ENCODE measurements around the gene MACROD2. TPM values are rescaled to one million over a fixed set of nuclear protein-coding genes. Genes with fewer than 3 reads are reported as not detected.
A peak's percentile ranks its signal among the peaks of the same experiment; 100 is the strongest.

MACROD2 gene
- total and polyA plus RNA-seq, 2 donors (not counting 1 experiment from before 2014, with no cell fraction given) = 5.3 to 6.7 TPM

DNA sequence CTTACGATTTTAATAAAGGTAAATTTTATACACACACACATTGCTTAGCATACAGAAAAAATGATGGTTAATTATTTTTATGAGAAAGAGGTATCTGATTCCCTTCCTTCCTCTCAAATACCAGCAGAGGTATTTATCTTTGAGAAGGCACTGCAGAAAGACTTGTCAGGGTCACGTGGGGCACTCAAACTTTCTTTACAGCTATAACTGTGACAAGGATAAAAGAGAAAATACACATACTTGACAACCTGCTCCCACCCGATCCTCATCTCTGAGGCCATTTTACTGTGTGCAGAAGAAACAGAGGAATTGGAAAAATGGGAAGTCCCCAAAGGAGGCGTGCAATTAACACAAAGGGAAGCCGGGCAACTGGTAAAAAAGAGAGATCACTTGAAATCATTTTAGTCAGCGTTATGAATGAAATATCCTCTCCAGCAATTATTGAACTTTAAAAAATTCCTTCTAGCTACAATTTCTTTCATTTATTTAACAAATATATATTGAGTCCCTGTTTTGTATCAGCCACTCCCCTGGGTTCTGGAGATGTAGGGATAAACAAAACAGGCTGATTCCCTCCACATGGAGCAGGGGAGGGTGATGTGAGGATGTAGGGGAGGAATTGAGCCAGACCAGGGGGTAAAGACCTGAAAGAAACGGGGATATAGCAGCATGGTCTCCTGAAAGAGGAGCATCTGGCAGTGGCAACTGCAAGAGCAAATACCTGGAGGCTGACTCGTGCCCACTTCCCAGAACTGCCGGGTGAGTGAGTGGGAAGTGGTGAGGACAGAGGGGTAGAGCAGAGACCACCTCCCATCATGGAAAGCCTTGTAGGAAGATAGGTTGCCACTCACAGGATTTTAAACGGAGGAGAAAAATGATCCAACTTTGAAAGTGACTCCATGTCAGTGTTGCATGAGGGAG lies 2067.6 kb downstream of the MACROD2 start:
- Histone ChIP-seq H3K4me3 (ENCODE audit: control extremely low read depth in 1 of 5, extremely low read depth in 1 of 5, insufficient read depth in 1 of 5, low read depth in 2 of 5, low read length in 4 of 5) (no peak overlapping the region), H3K4me1 (ENCODE audit: control insufficient read depth in 2 of 2, insufficient read depth in 2 of 2, low read length in 2 of 2) (peaks cover under 1 to 6% of the 10 kb centered on the region in 2 donors), H3K36me3 (replicated peaks in 1 of 2; ENCODE audit: control extremely low read depth in 1 of 2, control insufficient read depth in 1 of 2, extremely low read depth in 1 of 2, insufficient read depth in 2 of 2, low read length in 1 of 2) (no peaks in the 10 kb centered on the region), H4K20me1 (ENCODE audit: control insufficient read depth, insufficient read depth, low read length, poor library complexity, severe bottlenecking) (no peaks in the 10 kb centered on the region), H3K79me2 (ENCODE audit: control insufficient read depth, insufficient read depth, low read length) (no peaks in the 10 kb centered on the region), H3K27ac (ENCODE audit: low read length in 2 of 2) (no peak overlapping the region), H3K4me2 (replicated peaks; ENCODE audit: low read depth, low read length, poor library complexity, severe bottlenecking) (no peak overlapping the region), H3K27me3 (replicated peaks in 1 of 4; ENCODE audit: control extremely low read depth in 1 of 4, control insufficient read depth in 3 of 4, insufficient read depth in 4 of 4, low read length in 3 of 4) (no peaks in the 10 kb centered on the region), H3K9ac (ENCODE audit: low read length) (no peak overlapping the region), H2AFZ (ENCODE audit: insufficient read depth, low read depth, low read length, poor library complexity, severe bottlenecking) (no peak overlapping the region), H3K9me3 (ENCODE audit: control extremely low read depth in 1 of 3, control insufficient read depth in 2 of 3, insufficient read depth in 1 of 3, low read length in 2 of 3) (peaks cover 3 to 8% (median 5%) of the 10 kb centered on the region in 3 donors)
- intact Hi-C loops (cut with micrococcal nuclease) = no loop called here
- no peaks in the 10 kb centered on the region for H3K27me3 Mint-ChIP-seq
- CTCF ChIA-PET = no interaction called here
- TF ChIP-seq EZH2 (IDR thresholded peaks at IDR 0.05; ENCODE audit: borderline replicate concordance, insufficient read depth, low read depth, low read length, poor library complexity, severe bottlenecking) (no peak), CTCF (IDR thresholded peaks at IDR 0.05) (no peak)
- no peaks in the 10 kb centered on the region for H3K9me3 Mint-ChIP-seq (ENCODE audit: insufficient read depth)
- DNase-seq = no peak
- WGBS (ENCODE audit: insufficient coverage) = 90% methylated on average over 2 of the region's 10 CpGs
- H3K4me3 Mint-ChIP-seq = no peak overlapping the region
- ATAC-seq (ENCODE audit: low read depth) = no peak
- peaks cover 18% of the 10 kb centered on the region for H3K4me1 Mint-ChIP-seq
- POLR2A ChIA-PET = no interaction called here
- H3K27ac Mint-ChIP-seq = no peak overlapping the region

DNA sequence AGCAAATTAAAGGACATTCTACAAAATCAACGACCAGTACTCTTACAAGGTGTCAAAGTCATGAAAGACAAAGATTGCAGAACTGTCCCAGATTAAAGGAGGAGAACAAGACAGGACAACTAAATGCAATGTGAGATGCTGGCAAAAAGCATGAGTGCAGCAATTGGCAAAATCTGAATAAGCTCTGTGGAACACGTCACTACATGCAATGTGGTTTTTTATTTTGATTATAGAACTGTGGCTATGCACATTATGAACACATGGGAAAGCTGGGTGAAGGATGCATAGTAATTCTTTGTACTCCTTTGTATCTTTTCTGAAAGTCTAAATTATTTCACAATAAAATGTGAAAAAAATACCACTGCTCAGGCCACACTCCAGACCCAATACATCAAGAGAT lies 2068.6 kb downstream of the MACROD2 start:
- Histone ChIP-seq H3K27me3 (replicated peaks in 1 of 4; ENCODE audit: control extremely low read depth in 1 of 4, control insufficient read depth in 3 of 4, insufficient read depth in 4 of 4, low read length in 3 of 4) (no peaks in the 10 kb centered on the region), H3K36me3 (replicated peaks in 1 of 2; ENCODE audit: control extremely low read depth in 1 of 2, control insufficient read depth in 1 of 2, extremely low read depth in 1 of 2, insufficient read depth in 2 of 2, low read length in 1 of 2) (no peaks in the 10 kb centered on the region), H3K4me2 (replicated peaks; ENCODE audit: low read depth, low read length, poor library complexity, severe bottlenecking) (no peak overlapping the region), H3K4me1 (ENCODE audit: control insufficient read depth in 2 of 2, insufficient read depth in 2 of 2, low read length in 2 of 2) (peaks cover 11 to 16% of the 10 kb centered on the region in 2 donors), H3K27ac (ENCODE audit: low read length in 2 of 2) (no peak overlapping the region), H2AFZ (ENCODE audit: insufficient read depth, low read depth, low read length, poor library complexity, severe bottlenecking) (no peak overlapping the region), H3K4me3 (ENCODE audit: control extremely low read depth in 1 of 5, extremely low read depth in 1 of 5, insufficient read depth in 1 of 5, low read depth in 2 of 5, low read length in 4 of 5) (no peak overlapping the region), H3K9ac (ENCODE audit: low read length) (no peak overlapping the region), H3K9me3 (ENCODE audit: control extremely low read depth in 1 of 3, control insufficient read depth in 2 of 3, insufficient read depth in 1 of 3, low read length in 2 of 3) (peaks cover 3 to 8% (median 5%) of the 10 kb centered on the region in 3 donors), H3K79me2 (ENCODE audit: control insufficient read depth, insufficient read depth, low read length) (no peaks in the 10 kb centered on the region), H4K20me1 (ENCODE audit: control insufficient read depth, insufficient read depth, low read length, poor library complexity, severe bottlenecking) (no peaks in the 10 kb centered on the region)
- 100% methylated on average over 1 of the region's 2 CpGs for WGBS (ENCODE audit: insufficient coverage)
- no peaks in the 10 kb centered on the region for H3K27me3 Mint-ChIP-seq
- intact Hi-C loops (cut with micrococcal nuclease) = no loop called here
- H3K4me1 Mint-ChIP-seq = peaks cover 28% of the 10 kb centered on the region
- H3K4me3 Mint-ChIP-seq = no peak overlapping the region
- TF ChIP-seq EZH2 (IDR thresholded peaks at IDR 0.05; ENCODE audit: borderline replicate concordance, insufficient read depth, low read depth, low read length, poor library complexity, severe bottlenecking) (no peak), CTCF (IDR thresholded peaks at IDR 0.05) (no peak)
- POLR2A ChIA-PET = no interaction called here
- DNase-seq (no peak), ATAC-seq (ENCODE audit: low read depth) (no peak)
- CTCF ChIA-PET = no interaction called here
- peak overlapping the region; percentile 39 for H3K27ac Mint-ChIP-seq
- peaks cover 5% of the 10 kb centered on the region for H3K9me3 Mint-ChIP-seq (ENCODE audit: insufficient read depth)
